MCF 10A (cell line): ENCODE results near the gene ATP5MG. TPM values are rescaled to one million over a fixed set of nuclear protein-coding genes. Genes with fewer than 3 reads are reported as not detected.

Experiments
- BruUV-seq: library from RNA; stranded (reverse); fragments of 400-500 nt; replicated peaks from 2 replicates; lab custom pipeline; 2021; lab: Mats Ljungman, UMichigan
- CTCF ChIA-PET: fragments of 300-600 bp; sonication (Branson Sonifier 250); formaldehyde crosslinking; extraction: SDS; loops from one replicate; lab custom pipeline; 2021; ENCODE audit warnings: antibody characterized with exemption, inconsistent platforms; lab: Yijun Ruan, JAX
- POLR2A ChIA-PET: fragments of 300-600, 350-650 bp; sonication (Branson Sonifier 250); formaldehyde crosslinking; extraction: SDS; loops from one replicate; lab custom pipeline; 2020; ENCODE audit warnings: antibody characterized with exemption, inconsistent platforms; lab: Yijun Ruan, JAX
- DNase-seq: peaks from one replicate; pipeline ENCODE4 v3.0.0-alpha.2; 2018; ENCODE audit not compliant: unreplicated experiment
- H3K27ac Mint-ChIP-seq: one replicate; pipeline ENCODE4 v1.8.0; 2022; ENCODE audit warnings: mild to moderate bottlenecking, low read depth, mixed read lengths; ENCODE audit not compliant: unreplicated experiment
- H3K27me3 Mint-ChIP-seq: one replicate; pipeline ENCODE4 v1.8.0; 2022; ENCODE audit warnings: mixed read lengths; ENCODE audit not compliant: insufficient read depth, unreplicated experiment
- H3K36me3 Mint-ChIP-seq: one replicate; pipeline ENCODE4 v1.8.0; 2022; ENCODE audit warnings: mild to moderate bottlenecking, moderate library complexity, mixed read lengths; ENCODE audit not compliant: insufficient read depth, unreplicated experiment
- H3K4me1 Mint-ChIP-seq: one replicate; pipeline ENCODE4 v1.8.0; 2022; ENCODE audit warnings: mixed read lengths; ENCODE audit not compliant: insufficient read depth, unreplicated experiment
- H3K4me3 Mint-ChIP-seq: one replicate; pipeline ENCODE4 v1.8.0; 2022; ENCODE audit warnings: mild to moderate bottlenecking, moderate library complexity, mixed read lengths; ENCODE audit not compliant: unreplicated experiment
- H3K9me3 Mint-ChIP-seq: one replicate; pipeline ENCODE4 v1.8.0; 2022; ENCODE audit warnings: mixed read lengths; ENCODE audit not compliant: unreplicated experiment
- CTCF ChIP-seq: fragments of 200-600 bp; IDR thresholded peaks from one replicate; pipeline ENCODE4 v1.8.0; 2022; ENCODE audit warnings: antibody characterized with exemption, mild to moderate bottlenecking; ENCODE audit not compliant: unreplicated experiment
- intact Hi-C: fragments of 100-400 bp; cut with micrococcal nuclease; formaldehyde crosslinking; loops from 2 replicates; pipeline ENCODE4 v1.14.1; 2022
- total RNA-seq: library from RNA; stranded (reverse); gene quantifications from 2 replicates; pipeline ENCODE4 v1.2.3, GENCODE V29; 2022

The ATP5MG gene
- total RNA-seq, 1 experiment from 2014 or later: 210 TPM

- ChIA-PET POLR2A (interaction anchor here (1.1 kb wide), 1 partner anchor 10 kb away, joined by 3 read pairs; no protein-coding TSS in a partner anchor), CTCF (interaction anchor here (0.6 to 1.2 kb wide), 3 partner anchors 13 to 612 kb away, joined by 3 read pairs; no protein-coding TSS in a partner anchor)
- TSS peak; percentile 14 for BruUV-seq
- no peak for TF ChIP-seq CTCF
- intact Hi-C loops: no loop called here
- DNase-seq: no peak
- no peak overlapping the region for H3K27ac Mint-ChIP-seq
- H3K4me1 Mint-ChIP-seq: no peaks in the 10 kb centered on the region
- H3K36me3 Mint-ChIP-seq: peaks cover 100% of the 10 kb centered on the region
- no peak overlapping the region for H3K4me3 Mint-ChIP-seq
- H3K9me3 Mint-ChIP-seq: no peaks in the 10 kb centered on the region
- no peaks in the 10 kb centered on the region for H3K27me3 Mint-ChIP-seq
Observed at GRCh38 chr11:118373263-118373662, 28.1 kb upstream of the ATP5MG start.

GRCh38 chr11:118373871-118374270 is 27.5 kb upstream of the ATP5MG start:
- Mint-ChIP-seq H3K4me1 (no peaks in the 10 kb centered on the region), H3K9me3 (no peaks in the 10 kb centered on the region), H3K27ac (no peak overlapping the region), H3K4me3 (no peak overlapping the region), H3K36me3 (peaks cover 100% of the 10 kb centered on the region), H3K27me3 (no peaks in the 10 kb centered on the region)
- POLR2A ChIA-PET: interaction anchor here (1.0 to 1.1 kb wide), 2 partner anchors 10 to 14 kb away, joined by 3 read pairs; partner anchors contain the start of gene UBE4A
- no TSS peak for BruUV-seq
- CTCF ChIA-PET: interaction anchor here (0.6 to 1.7 kb wide), 3 partner anchors 13 to 613 kb away, joined by 3 to 6 read pairs (median 3); no protein-coding TSS in a partner anchor
- intact Hi-C loops: no loop called here
- no peak for DNase-seq
- TF ChIP-seq CTCF: no peak

GRCh38 chr11:118374729-118375128 is 26.7 kb upstream of the ATP5MG start:
- peaks cover 99% of the 10 kb centered on the region for H3K36me3 Mint-ChIP-seq
- no peaks in the 10 kb centered on the region for H3K4me1 Mint-ChIP-seq
- POLR2A ChIA-PET: interaction anchor here (1.0 to 1.5 kb wide), 2 partner anchors 15 to 25 kb away, joined by 3 read pairs; partner anchors contain the start of gene UBE4A
- no TSS peak for BruUV-seq
- H3K27ac Mint-ChIP-seq: no peak overlapping the region
- intact Hi-C loops: no loop called here
- H3K27me3 Mint-ChIP-seq: no peaks in the 10 kb centered on the region
- no peaks in the 10 kb centered on the region for H3K9me3 Mint-ChIP-seq
- no peak for TF ChIP-seq CTCF
- CTCF ChIA-PET: interaction anchor here (1.7 kb wide), 1 partner anchor 176 kb away, joined by 6 read pairs; no protein-coding TSS in a partner anchor
- H3K4me3 Mint-ChIP-seq: no peak overlapping the region
- DNase-seq: no peak

- Mint-ChIP-seq H3K4me3 (no peak overlapping the region), H3K27ac (no peak overlapping the region), H3K27me3 (no peaks in the 10 kb centered on the region), H3K9me3 (no peaks in the 10 kb centered on the region), H3K36me3 (peaks cover 98% of the 10 kb centered on the region), H3K4me1 (no peaks in the 10 kb centered on the region)
- TF ChIP-seq CTCF: no peak
- DNase-seq: no peak
- intact Hi-C loops: no loop called here
- no TSS peak for BruUV-seq
- POLR2A ChIA-PET: interaction anchor here (1.5 kb wide), 1 partner anchor 23 kb away, joined by 3 read pairs; no protein-coding TSS in a partner anchor
- CTCF ChIA-PET: interaction anchor here (1.0 kb wide), 1 partner anchor 178 kb away, joined by 3 read pairs; no protein-coding TSS in a partner anchor
Observed at GRCh38 chr11:118375978-118376377, 25.4 kb upstream of the ATP5MG start.
